ENCODE results near the gene STAT4.

The STAT4 gene

DNA sequence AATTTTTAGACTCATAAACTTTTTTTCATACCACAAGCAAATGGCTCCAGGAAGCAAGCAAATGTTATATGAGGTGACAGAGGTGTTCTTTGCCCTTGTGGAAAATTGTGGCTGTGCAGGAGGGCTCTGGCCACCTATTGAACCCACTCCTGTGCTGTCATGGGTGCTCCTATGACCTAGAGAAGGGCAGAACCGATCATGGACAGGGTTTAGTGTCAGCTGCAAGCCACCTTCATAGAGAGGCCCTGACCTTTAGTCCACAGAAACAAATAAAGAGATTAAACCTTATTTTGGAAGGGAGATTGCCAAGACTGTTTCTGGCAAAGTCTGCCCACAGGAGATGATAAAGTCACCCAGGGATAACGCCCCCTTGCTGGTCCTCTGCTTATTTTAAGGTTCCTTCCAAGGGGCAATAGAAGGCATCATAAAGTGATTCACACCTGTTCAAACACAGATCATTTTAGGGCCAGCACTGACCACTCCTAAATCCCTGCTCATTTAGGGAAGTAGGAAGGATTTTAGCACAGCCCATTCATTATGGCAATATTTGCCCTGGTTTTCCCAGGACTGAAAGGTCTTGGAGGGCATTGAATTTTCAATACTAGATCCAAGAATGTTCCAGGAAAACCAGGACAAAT is 26.1 kb upstream of the STAT4 start:
- DNase-seq (ENCODE audit: low read depth in 1 of 2, low spot score in 1 of 2), result no peak

DNA sequence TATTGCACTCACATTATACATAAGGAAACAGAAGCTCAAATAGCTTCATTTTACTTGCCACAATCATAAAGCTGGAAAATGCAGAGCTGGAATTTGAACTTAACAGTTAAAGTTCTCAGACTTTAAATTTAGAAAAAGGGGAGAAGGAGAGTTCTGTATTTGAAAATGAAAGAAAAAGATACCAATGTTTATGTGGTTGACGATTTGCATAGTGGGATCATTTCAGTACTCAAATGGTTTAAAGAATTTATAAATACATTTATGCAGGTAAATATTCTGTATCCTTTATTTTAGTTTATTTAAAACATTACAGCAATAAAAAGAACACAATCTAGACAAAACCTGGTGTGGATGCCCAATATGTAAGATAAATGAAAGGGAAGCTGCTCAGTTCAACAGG is 25.5 kb upstream of the STAT4 start:
- no peak for DNase-seq (ENCODE audit: low read depth in 1 of 2, low spot score in 1 of 2)

DNA sequence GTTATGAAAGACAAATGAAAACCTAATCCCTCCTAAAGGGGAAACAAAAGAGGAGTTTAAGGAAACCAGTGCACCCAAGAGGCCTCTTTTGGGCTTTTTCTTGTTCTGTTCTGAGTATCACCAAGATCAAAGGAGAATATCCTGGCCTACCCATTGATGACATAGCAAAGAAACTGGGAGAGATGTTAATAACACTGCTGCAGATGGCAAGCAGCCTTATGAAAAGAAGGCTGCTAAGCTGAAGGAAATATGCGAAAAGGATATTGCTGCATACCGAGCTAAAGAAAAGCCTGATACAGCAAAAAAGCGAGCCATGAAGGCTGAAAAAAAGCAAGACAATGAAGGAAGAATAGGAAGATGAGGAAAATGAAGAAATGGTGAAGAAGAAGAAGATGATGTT is 23.6 kb upstream of the STAT4 start:
- no peak for DNase-seq (ENCODE audit: low read depth in 1 of 2, low spot score in 1 of 2)

DNA sequence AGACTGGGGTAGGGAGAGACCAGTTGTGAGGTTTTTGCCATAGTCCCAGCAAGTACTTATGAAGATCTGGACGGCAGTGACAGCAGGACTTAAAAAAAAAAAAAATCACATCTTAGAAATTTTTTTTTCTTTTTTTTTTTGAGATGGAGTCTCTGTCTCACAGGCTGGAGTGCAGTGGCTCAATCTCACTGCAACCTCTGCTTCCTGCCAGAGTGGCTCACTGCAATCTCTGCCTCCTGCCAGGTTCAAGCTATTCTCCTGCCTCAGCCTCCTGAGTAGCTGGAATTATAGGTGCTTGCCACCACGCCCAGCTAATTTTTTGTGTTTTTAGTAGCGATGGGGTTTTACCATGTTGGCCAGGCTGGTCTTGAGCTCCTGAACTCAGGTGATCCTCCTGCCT is 22.4 kb upstream of the STAT4 start:
- DNase-seq (ENCODE audit: low read depth in 1 of 2, low spot score in 1 of 2), result no peak

DNA sequence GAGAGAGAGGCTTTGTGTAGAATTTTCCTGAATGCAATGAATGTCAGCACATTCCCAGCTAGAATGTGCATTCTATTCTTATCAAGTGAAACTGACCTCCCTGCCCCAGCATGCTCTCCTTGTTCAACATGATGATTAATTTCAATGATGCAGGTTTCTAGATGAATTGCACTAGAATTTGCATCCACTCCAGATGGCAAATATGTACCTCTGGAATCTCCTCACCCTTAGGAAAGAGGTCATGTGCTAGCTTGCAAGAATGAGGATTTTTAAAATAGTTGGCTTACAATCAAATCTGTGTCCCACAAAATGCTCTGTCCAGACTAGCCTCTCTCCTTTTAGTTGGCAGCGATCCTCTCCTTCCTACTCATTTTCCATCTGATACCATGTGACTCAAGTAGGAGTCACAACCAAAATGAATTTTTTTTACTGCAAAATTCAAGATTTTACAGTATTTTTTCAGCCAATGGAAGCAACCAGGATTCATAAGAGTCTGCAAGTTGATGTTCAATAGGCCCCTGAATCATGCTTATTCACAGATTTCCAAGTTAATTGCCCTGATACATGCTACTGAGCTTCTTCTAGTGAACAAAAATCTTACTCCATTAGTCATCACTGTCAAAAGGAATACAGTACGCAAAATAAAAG is 21.0 kb upstream of the STAT4 start:
- no peak for DNase-seq (ENCODE audit: low read depth in 1 of 2, low spot score in 1 of 2)

DNA sequence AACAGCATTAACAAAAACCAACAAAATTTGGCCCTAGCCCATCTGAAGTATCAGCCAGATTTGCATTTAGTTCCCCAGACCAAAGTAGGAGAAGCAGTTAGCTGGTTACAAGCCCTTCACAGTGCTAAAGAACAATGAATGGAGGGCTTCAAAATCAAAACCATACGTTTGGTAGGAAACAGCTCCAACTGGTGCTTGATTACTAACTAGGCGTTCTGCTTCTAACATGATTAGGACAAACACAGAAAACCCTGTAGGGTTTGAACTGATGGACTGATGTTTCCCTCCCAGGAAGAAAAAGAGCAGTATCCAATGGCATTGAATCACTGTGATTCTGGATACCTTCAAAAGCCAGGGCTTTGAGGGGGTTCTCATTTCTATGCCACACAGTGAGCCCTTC is 20.5 kb upstream of the STAT4 start:
- DNase-seq (ENCODE audit: low read depth in 1 of 2, low spot score in 1 of 2), result no peak

DNA sequence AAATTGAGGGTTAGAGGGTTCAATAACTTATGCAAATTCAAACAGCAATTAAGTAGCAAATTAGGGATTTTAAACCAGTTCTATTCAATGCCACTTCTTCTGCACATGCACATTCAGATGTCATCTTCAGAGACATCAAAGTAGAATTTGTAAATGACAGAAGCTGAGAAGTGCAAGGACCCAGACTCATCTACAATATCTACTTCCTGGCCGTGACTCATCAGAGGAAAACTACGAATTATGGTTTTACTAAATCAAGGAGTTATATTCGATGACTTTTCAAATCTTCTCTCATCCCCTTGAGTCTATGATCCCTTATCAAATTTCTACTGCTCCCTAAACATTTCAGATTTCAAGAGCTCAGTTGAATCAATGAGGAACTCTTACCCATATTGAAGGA is 20.0 kb upstream of the STAT4 start:
- DNase-seq (ENCODE audit: low read depth in 1 of 2, low spot score in 1 of 2), result no peak

DNA sequence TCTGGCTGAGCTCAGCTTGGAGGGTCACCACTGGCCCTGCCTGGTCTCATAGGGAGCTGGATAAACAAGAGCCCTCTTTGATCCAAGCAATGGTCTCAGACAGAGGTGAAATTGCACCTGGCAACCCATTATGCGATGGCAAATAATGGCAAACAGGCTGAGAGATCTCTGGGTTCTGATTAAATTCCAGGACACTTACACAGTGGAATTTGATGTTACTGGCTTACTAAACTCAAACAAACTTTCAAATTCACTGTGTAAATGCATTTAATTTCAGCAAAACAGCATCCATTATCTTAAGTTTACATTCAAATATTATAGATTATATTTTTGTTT is 19.5 kb upstream of the STAT4 start:
- no peak for DNase-seq (ENCODE audit: low read depth in 1 of 2, low spot score in 1 of 2)

DNA sequence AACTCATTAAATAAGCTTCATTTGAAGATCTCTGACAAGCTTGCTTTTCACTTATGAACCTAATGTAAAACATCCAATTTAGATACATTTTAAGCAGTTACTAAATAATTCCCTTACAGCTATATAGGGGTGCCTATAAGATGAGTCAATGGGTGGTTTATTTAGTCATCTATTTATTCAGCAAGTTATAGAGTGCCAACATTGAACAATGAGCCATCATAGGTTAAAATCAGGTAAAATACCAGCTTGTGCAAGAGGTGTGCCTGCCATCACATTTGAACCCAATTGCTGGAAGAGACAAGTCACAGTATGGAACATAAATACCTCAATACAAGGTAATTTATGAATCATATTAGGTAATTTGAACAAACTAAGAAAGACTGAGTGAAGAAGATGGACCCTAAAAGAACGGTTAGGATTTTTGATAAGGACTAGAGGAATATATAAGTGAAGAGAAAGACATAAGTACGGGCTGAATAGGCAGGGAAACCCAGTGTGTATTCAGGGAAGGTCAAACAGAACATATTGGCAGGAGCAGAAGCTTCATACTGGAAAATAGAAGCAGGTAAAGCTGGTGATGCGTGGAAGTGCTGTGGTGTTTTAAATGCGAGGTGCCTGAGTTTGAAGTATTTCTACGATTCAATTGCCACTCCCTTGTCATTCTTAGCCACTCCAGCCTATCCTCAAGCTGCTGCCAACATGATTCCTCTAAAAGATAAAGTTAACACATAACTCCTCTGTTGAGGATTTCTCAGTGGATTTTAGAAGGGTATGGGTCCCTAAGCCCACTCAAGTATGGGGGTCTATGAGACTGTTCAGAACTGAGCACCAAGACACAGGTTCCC is 18.9 kb upstream of the STAT4 start:
- no peak for DNase-seq (ENCODE audit: low read depth in 1 of 2, low spot score in 1 of 2)

DNA sequence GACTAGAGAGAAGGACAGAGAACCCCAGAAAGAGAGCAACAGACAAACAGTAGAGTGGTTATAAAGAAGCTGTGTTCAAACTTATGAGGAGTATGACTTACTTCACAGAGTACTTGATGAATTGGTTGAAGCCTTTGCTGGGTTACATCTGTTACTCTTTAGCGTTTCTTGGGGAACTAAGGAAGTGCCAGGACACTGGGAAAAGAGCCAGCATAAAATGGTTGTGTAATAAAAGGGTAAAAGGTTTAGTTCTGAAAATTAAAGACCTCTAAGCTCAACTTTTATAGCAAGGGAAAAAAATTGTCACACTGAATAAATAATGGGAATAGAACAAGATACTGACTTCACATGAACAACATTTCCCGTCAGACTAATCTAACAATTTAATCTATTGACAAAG is 17.0 kb upstream of the STAT4 start:
- no peak for DNase-seq (ENCODE audit: low read depth in 1 of 2, low spot score in 1 of 2)

DNA sequence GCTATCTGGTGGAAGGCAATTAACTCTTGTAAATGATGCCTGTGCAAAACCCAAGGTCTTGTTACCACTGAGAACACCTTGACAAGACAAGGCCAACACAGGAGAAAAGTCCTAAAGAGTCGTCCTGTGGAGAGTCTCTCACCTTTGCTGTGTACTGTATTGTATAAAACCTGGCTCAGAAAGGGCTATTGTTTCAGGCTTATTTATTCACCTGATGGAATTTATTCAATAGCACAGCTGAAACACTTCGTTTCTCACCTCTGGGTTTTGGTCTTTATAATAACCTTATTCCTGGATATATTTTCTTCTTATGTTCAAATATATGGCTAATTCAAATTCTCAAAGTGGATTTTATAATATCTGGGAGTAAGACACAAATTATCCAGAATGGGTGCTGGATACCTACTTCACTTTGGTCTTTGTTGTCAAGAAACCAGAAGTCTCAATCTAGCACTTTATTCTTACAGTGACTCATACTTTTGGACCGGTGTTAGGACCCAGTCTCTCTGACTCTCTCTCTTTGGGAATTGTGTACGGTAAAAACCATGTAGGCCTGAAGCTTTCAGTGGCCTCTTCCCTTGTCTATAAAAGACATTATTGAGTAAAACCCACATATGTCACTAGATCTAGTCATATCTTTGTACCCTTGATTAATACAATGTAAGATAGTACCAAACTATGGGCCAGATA is 16.1 kb upstream of the STAT4 start:
- DNase-seq (ENCODE audit: low read depth in 1 of 2, low spot score in 1 of 2), result no peak

DNA sequence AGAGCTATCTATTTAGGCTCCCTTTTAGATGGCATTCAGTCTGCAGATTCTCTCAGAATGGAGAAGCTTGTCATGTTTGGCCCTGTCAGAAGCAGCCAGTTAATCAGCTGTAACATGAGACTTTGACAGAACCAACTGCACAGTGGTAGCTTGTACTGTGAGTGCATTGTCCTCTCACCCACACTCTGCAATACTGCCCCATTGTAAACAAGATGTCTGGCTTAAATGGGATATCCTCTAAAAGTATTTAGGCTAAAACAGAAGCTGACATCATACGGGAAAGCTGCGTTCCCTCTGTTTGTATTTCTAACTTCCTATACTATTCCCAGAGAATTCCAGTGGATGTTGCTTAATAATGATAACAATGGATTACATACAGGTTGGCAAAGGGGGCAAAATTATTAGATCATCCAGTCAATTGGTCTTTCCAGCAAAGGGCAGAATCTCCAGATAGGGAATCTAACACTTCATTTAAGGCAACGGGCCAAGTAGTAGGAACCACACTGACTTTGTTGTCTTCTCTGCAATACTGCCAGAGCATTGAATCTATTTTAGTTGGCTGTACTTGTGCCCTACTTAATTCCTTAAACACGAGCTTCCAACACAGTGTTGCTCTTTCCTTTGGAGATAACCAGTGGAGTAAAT is 15.4 kb upstream of the STAT4 start:
- DNase-seq (ENCODE audit: low read depth in 1 of 2, low spot score in 1 of 2), result no peak

DNA sequence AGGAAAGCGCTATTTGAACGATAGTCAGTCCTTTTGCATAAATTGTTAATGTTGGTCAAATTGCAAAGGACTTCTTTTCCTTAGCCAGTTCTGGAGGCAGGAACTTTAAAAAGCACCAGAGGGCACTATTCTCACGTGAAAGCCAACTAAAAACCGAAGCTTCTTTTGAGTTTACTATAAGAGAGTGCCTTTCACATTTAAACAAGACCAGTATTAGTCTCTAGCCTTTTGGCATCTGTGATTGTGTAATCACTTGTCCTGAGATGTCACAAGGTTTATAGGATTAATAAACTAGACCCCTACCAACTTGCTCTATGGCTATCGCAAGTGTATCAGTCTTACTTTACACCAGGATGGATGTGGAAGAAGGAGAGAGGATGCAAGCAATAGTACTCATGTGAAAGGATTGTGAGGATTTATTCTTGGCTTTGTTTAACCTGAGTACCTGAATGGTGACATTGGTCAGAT is 14.4 kb upstream of the STAT4 start:
- no peak for DNase-seq (ENCODE audit: low read depth in 1 of 2, low spot score in 1 of 2)

DNA sequence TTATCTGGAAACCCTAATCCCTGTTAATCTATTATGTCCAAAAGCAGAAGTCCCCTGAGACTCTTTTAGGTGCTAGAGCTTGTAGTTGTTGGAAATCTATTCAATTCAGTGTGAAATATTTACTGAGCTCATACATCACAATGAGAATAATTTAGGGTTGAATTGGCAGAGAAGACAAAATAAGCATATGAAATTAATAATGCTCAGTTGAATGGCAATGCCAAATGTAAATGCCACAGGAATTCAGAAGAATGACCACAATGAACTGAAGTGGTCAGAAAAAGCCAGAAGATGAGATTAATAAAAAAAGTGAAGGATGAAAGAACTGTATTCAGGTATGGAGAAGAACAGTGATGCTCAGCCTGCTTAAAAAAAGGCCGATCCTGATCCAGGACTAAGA is 8.0 kb upstream of the STAT4 start:
- DNase-seq (ENCODE audit: low read depth in 1 of 2, low spot score in 1 of 2), result no peak

DNA sequence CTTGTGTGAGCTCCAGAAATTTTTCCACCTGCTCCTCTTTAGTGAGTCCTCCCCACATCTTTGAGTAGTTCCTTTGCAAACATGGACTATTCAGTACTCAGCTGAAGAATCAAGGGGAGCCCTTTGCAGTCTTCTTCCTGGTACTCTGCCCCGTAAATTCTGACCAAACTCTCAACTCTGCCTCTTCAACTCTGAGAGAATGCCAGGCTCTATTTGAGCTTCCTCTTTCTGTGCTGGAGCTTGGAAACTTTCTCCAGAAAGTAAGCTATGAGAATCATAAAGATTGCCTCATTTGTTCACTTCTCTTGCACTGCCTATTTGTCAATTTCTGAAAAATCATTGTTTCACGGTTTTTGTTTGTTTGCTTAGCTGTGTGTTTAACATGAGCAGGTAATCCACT is 7.4 kb upstream of the STAT4 start:
- DNase-seq (ENCODE audit: low read depth in 1 of 2, low spot score in 1 of 2), result no peak

DNA sequence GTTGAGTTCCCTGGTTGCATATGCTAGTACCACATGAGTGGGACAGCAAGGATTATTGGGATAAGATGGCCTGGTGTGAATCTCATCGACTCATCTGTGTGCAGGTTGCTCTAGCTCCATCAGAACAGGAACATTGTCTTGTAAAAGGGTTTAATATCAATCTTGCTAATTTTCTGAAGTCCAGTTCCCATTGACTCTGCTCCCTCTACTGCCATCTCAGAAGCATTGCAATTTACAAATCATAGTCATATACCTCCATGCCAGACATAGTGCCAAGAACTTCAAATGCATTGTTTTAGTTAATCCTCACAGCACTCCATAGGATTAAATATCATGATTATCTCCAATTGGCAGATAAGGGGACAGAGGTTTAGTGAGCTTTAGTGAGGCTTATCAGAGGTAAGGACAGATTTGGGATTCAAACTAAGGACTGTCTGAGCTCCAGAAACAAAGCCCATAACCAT is 4.8 kb upstream of the STAT4 start:
- no peak for DNase-seq (ENCODE audit: low read depth in 1 of 2, low spot score in 1 of 2)

DNA sequence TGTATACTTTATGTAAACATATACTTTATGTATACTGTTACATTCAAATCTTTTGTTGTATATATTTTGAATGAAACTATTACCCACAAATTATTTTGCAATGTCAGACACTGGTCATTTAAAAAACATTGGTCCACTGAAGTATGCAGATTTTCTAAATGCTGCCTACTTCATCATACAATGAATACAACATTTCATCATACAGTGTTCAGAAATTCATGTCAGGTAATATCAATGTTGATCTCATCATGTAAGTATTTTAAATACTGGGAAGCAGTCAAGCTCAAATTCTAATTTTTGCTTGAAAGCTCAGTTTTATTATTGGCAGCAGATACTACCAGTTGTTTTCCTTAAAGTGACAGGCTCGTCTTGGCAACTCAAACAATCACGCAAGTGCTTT is 2.9 kb upstream of the STAT4 start:
- no peak for DNase-seq (ENCODE audit: low read depth in 1 of 2, low spot score in 1 of 2)

DNA sequence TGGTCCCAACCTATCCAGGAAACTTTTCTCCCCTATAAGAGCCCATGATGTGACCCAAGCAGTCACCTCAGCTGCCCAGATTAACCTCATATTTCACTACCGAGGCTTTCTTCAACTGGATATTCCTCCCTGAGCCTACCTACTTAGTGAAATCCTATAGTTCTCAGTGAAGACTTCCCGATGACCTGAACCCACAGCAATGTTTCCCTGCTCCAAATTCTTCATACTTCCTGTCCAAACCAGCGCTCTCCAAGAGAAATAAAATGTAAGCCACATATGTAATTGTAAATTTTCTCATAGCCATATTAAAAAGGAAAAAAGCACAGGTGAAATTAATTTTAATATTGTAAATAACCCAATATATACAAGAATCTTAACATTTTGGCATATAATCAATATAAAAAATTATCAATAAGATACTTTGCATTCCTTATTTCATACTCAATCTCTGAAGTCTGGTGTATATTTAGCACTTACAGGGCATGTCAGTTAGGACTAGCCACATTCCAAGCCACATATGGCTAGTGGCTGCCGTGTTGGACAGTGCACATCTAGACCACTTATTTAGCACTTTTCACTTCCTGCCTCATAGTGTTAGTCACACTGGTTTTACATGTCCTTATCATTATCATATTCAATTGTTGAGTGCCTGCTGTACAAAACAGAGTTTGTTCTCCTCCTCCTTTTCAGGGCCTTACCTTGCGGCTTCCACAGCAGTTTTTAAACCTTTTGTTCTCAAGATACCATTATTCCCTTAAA is 1.9 kb upstream of the STAT4 start:
- no peak for DNase-seq (ENCODE audit: low read depth in 1 of 2, low spot score in 1 of 2)

DNA sequence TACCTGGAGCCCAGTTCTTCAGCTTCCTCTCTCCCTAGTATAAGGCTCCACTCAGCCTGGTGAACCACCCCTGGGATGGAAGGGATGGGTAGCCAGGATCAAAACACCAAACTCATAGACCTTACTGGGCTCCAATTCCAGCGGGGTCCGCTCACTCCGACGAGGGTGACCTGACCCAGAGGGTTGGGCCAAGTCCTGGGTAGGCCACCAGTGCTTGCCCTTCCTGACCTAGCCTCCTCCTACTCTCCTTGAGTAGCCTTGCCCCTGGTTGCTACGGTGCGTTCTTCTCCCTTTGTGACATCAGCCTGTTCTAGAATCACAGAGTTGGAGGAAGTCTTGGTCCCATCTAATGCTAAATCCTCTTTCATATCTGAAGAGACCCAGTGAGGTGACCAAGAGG is 537 bp upstream of the STAT4 start:
- no peak for DNase-seq (ENCODE audit: low read depth in 1 of 2, low spot score in 1 of 2)

DNA sequence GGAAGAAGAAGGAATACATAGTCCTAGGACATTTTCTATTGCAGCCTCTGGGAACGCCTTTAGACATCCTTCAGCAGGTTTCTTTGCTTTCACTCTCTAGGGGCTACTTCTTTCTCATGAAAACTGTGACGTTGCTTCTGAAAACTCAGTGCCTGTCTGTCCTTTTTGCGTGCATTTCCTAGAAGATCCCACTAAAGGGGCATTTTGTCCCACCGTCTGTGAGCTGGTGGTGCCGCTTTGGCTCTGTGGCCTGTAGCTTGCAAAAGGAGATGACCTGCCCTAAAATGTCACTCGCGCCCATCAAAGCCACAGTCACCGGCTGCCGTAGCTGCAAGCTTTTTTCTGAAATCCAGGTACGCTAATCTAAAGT is 579 bp downstream of the STAT4 start:
- DNase-seq (ENCODE audit: low read depth in 1 of 2, low spot score in 1 of 2), result peak in 1 of 2 donors; percentile 10

DNA sequence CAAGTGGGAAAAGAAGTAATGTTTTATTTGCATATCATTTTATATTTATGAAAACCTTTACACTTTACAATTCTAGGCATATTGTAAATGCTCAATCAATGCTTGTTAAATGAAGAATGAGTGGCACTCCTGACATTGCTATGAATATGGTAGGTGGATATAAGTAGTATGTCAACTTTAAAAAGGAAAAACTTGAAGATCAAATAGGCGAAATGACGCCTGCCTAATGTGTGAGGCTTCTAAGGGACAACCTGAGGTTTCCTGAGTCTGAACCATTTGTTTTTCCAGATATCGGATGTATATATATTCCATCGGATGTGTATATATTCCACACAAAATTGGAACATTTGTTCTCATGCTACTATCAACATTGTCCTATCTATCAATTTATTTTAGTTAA is 1.4 kb downstream of the STAT4 start:
- no peak for DNase-seq (ENCODE audit: low read depth in 1 of 2, low spot score in 1 of 2)

Measured in activated T-helper 1 cell treated with anti-CD3 and anti-CD28 coated beads, Interleukin-2, amount 50 U/mL, for 16 hours (primary cell).